ENCODE measurements around the gene LBR.
"Not testable (repeated sequence)": the region's sequence is repeated elsewhere in the genome, so short reads cannot be mapped to it uniquely, and the experiment has no call there.

Gene LBR

GRCh38 chr1:225418059-225418458 lies 9.8 kb downstream of the LBR start:
- DNase-seq: no peak

GRCh38 chr1:225415967-225416745 lies 11.7 kb downstream of the LBR start:
- no peak for DNase-seq

DNA sequence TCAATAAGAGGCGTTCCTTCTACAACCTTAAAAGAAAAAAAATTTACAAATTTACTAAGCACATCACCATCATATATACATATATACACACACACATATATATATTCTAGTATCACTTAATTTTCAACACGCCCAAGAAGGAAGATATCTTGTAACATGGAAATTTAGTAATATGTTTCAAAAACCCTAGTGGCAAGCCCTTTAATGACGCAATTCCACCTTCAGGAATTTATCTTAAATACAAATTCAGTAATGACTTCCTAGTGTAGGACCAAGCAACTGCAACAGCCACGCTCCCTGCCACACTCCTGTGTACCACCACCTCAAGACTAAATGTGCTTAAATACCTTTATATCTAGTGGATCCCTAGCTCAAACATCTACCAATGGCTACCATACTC lies 12.5 kb downstream of the LBR start:
- DNase-seq: peak; percentile 9

GRCh38 chr1:225413708-225414375 lies 14.0 kb downstream of the LBR start:
- peak; percentile 47 for DNase-seq

GRCh38 chr1:225412803-225413351 lies 15.0 kb downstream of the LBR start:
- no peak for DNase-seq

GRCh38 chr1:225412321-225412720 lies 15.5 kb downstream of the LBR start:
- no peak for DNase-seq

GRCh38 chr1:225410036-225410435 lies 17.8 kb downstream of the LBR start:
- DNase-seq: no peak

DNA sequence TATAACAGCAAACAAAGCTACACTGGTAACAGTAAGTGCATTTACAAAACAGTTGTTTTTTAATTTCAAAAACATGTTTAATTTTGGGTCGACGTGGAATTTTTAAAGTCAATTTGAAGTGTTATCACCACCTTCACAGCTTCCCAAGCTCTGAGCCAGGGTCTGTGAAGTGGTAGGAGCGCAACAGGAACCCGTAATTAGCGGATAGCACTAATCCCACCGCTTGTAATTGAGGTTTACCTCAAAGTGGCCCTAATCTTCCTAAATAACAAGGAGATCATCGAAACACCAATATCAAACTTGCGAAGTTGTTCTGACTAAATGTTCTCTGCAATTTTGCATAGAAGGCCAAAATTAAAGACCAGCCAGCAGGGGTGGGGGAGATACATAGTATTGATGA lies 18.8 kb downstream of the LBR start:
- DNase-seq: no peak

- DNase-seq: no peak
These were observed 19.6 kb downstream of the LBR start for GRCh38 chr1:225408249-225408648.

GRCh38 chr1:225407755-225408154 lies 20.1 kb downstream of the LBR start:
- DNase-seq: no peak

DNA sequence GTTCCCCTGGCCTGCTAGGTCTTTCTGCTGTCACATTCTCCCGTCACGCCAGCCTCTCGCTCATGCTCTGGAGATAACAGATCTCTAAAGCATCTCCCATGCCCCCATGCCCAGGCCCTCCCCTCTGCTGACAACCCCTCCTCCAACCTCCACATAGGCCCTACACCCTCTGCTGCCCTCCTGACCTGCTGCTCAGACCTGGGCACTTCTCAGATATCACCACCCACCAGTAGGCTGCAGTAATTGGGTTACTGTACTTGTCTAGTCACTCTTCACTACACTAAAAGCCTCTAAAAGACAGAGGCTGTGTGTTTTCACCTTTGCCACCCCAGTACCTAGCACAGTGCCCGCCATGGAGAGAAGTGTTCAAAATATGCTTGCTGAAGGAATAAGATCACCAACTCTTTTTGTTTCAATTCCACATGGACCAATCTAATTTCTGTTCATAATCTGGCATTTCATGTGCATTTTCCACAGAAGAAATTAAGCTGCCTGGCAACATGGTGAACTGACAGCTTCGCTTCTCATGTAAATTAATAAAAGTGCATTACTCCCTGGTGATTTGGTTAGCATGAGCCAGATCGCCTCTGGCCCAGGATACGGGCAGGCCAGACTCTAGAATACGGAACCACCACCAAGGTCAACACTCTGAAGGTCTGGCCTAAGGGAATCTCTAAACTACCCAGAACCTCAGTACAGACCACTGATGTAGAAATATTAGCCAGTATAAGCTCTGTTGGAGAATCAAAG lies 20.7 kb downstream of the LBR start:
- no peak for DNase-seq

DNA sequence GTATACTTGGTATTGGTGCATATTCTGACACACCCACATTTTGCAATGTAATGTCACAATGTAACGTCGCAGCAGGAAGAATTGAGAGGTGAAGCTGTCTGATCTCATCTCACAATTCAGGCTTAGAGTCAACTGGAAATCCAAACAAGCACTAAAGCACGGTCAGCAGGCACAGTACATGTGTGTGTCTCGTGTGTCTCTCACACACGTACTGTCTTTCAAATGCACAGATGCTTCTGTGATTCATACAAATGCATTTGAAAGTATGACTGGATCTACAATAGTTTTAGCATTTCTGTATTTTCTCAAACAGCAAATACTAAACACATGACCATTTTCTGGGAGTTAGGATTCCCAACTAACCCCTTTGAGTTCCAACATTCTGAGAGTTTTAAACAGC lies 26.9 kb downstream of the LBR start:
- no peak for DNase-seq

DNA sequence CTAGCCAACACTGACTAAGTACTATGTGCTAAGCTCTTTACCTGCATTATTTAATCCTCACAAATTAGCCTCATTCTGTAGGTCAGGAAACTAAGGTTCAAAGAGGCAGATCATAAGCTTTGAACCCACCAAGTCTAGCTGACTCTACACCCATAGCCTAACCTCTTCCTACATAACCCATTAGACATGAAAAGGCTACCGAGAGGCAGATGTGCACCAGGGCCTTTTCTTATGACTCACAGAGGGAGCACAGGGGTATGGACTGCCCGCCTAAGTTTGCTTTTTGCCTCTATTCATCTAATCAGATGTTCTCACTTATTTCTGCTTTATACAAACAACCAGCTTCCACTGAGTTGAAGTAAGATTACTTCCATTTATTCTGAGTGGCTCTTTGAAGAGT lies 31.5 kb downstream of the LBR start:
- no peak for DNase-seq

DNA sequence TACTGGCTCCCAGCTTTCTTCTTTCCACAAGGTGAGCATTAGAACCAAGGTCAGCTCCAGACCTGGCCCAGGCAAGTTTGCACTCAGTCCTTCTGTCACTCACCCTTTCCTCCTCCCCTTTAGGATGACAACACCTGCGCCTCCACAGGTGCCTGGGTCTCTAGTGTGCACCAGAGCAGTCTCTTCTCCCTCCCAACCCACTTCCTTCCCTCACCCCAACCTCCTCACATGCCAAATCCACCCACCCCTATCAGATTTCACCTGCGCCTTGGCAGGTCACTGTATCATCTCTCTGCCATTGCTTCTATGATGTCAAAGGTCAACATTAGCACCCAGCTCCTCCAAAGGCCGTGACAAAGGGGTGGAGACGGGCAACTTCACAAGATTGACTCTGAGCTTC lies 38.0 kb downstream of the LBR start:
- DNase-seq: no peak

DNA sequence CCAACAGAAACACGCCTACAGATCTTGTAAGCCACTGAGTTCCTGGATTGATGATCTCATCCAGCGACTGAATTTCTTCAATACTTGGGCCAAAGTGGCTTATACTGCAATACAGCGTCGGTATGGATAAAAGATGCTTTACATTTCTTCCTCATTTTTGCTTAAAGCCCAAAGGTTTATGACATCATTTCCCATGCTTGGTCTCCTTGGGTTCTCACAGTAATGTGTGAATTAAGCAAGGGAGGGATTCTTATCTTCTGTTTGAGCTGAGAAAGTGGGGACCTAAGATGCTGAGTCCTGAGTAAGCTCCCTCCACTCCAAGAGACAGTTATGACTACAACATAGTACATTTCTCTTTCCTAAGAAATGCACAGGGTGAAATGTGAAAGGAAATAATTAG lies 39.5 kb downstream of the LBR start:
- DNase-seq: peak; percentile 41

DNA sequence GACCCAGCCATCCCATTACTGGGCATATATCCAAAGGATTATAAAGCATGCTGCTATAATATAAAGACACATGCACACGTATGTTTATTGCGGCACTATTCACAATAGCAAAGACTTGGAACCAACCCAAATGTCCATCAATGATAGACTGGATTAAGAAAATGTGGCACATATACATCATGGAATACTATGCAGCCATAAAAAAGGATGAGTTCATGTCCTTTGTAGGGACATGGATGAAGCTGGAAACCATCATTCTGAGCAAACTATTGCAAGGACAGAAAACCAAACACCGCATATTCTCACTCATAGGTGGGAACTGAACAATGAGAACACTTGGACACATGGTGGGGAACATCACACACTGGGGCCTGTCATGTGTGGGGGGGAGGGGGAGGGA lies 41.0 kb downstream of the LBR start:
- not testable (repeated sequence) for DNase-seq

- DNase-seq: no peak
These were observed 47.1 kb downstream of the LBR start for GRCh38 chr1:225380691-225381090.

DNA sequence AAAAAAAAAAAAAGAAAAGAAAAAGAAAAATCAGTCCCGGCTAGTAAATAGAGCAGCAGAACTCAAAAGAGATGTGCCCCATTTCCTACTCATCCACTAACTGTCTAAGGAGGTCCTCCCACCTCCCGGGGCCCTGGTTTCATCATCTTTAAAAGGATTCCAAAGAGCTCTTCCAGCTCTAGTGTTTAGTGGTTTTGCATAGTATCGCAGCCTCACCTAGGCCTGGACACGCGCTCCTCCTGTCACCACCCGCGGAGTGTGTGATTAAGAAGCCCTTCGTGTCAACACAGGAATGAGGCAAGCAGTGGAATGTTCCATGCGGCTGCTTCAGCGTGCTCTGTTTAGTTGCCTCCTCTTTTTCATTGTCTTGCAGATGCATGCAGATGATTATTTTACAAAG lies 49.0 kb downstream of the LBR start:
- no peak for DNase-seq

GRCh38 chr1:225374996-225375395 lies 52.8 kb downstream of the LBR start:
- DNase-seq: no peak

DNA sequence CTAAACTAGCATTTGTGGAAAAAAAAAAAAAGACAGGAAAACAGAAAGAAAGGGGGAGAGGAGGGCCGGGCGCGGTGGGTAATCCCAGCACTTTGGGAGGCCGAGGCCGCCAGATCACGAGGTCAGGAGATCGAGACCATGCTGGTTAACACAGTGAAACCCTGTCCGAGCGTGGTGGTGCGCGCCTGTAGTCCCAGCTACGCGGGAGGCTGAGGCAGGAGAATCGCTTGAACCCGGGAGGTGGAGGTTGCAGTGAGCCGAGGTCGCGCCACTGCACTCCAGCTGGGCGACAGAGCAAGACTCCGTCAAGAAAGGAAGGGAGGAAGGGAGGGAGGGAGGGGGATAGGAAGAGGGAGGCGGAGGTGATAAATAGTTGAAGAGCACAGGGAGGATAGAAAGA lies 54.7 kb downstream of the LBR start:
- DNase-seq: no peak

- no peak for DNase-seq
These were observed 56.4 kb downstream of the LBR start for GRCh38 chr1:225371366-225372010.

DNA sequence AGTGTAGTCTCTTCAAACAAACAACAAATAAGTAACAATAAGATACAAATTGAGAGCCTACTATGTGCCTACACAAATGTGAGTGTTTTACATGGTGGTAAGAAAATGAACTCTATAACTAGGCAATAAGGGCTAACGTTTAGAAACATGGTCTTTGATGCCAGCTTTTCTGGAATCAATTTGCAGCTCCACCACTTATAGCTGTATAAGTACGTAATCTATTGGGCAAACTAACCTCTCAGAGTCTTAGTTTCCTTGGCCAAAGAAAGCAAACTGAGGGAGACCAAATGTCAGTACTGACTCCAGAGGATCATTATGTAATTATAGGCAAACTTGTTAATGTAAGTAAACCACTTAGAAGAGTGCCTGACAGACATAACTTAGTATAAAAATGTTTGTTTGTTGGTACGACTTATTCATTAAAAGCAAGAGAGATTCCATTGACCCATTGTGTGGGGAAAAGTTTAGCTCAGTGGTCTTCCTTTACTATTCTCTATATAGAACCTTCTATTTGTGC lies 59.7 kb downstream of the LBR start:
- DNase-seq: no peak

DNA sequence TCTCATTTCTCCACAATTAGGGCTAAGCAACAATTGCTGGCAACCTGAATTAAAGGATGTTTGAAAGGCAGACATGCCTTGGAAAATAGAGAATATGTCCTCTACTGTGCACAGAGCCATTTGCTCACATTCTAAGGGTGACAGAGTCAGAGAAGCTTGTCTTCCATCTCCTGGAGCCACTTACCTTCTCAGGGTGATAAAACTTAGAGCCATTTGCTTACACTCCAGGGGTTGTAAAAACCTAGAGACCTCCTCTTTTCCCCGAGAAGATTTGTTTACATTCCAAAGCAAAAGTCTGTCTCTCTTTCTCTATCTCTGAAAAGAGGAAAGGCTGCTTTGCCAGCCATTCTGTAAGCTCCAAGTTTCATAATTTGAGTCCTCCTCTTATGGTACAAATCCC lies 61.3 kb downstream of the LBR start:
- DNase-seq: no peak
